ENCODE measurements around the gene LILRA5.

GRCh38 chr19:54287456-54287855 lies 25.5 kb downstream of the LILRA5 start:
- no peak for TF ChIP-seq CTCF (IDR thresholded peaks at IDR 0.05; ENCODE audit: control extremely low read depth in 1 of 3, insufficient read depth in 1 of 3, low read depth in 1 of 3, low read length in 3 of 3)
- no peak for TF ChIP-seq POLR2AphosphoS5 (IDR thresholded peaks at IDR 0.05; ENCODE audit: low read depth, low read length)

Measured in H1 (cell line).